ENCODE data around the gene HRCT1.

HRCT1 gene

DNA sequence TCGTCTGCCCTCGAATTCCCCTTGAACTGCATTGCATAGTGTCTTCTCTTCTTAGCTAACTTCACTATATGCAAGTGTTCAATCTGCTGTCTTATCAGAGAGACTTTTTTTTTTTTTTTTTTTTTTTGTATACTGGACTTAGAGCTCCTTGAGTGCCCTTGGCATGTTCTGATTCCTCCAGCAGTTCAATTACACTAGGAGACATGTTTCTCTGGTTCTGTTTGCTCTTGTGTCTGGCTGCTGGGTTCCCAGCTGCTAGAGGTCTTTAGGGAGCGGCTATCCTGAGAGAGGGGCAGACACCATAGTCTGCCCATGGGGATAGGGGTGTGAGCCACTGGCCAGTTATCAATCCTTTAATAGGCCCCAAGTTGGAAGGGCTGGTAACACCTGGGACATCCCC lies 38.8 kb downstream of the HRCT1 start:
- DNase-seq (ENCODE audit: low spot score): no peak

DNA sequence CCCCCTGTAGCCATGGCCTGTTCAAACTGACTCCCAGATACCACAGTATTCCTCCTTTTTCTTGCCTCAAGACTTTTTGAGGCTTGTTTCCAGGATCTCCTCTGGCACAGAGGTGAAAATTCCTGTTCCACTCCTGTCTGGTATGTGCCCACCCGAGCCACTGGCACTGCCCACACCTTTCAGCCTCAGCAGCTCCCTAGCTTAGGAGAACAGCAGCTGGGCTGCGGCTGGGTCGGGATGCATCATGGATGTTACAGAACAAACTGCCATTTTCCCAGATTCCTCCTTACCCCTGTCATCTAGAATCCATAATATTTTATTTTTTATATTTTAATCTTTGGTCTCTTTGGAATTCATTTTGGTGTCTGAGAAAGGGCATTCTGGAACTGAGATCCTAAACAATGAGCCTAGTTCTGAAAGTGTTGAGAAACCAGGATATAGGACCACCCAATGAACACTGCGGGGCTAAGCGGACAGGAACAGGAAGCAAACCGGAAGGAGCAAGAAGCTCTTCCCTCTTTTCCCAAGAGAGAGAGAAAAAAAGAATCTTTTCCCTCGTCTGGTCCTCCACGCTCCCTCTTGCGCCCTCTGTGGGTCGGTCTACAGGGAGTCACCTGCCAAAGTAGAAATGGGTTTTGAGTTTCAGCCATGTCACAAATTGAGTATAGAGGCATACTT lies 39.5 kb downstream of the HRCT1 start:
- DNase-seq (ENCODE audit: low spot score): peak; percentile 53

DNA sequence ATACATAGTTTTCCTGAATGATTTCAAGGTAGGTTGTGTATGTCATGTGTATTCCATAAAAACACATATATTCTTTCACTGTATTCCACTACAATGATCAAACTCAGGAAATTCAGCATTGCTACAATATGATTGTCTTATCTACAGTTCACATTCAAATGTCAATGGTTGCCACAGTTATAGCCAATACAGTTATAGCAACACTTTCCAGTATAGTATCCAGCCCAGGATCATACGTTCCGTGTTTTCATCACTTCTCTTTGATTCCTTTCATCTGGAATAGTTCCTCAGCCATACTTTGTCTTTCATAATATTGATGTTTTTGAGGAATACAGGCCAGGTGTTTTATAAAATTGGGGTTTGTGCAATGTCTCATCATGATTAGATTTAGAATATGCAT lies 42.4 kb downstream of the HRCT1 start:
- DNase-seq (ENCODE audit: low spot score): no peak

GRCh38 chr9:35948901-35949318 lies 42.9 kb downstream of the HRCT1 start:
- DNase-seq (ENCODE audit: low spot score): no peak

- DNase-seq (ENCODE audit: low spot score): no peak
Observed at GRCh38 chr9:35951736-35952135, 45.7 kb downstream of the HRCT1 start.

DNA sequence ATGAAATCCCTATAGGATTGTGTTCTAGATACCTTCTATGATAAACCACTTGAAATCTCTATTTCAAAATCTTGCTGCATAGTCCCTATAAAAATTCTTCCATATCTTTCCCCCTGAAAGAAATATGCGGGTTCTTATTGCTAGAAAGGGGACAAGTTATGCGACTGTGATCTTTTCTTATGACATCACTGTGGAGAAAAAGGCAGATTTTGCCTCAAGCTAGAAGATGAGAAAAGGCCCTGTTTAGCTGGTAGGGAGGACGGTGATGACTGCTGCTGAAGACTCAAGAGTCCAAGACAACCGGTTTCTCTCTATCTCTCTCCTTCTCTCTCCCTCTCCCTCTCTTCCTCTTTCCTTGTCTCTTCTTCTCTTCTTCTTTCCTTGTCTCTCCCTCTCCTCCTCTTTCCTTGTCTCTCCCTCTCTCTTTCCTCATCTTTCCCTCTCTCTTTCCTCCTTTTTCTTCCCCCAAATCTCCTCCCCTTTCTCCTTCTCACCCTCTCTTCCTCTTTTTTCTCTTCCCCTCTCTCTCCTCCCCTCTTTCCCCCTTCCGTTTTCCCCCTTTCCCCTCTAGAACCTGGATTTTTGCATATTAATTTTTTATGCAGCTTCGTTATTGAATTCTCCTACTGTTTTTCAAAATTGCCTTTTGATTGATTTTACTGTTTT lies 46.7 kb downstream of the HRCT1 start:
- DNase-seq (ENCODE audit: low spot score): no peak

GRCh38 chr9:35954942-35955546 lies 49.0 kb downstream of the HRCT1 start:
- peak; percentile 57 for DNase-seq (ENCODE audit: low spot score)

- no peak for DNase-seq (ENCODE audit: low spot score)
Observed at GRCh38 chr9:35956651-35957050, 50.6 kb downstream of the HRCT1 start.
